GM12878 (cell line): Measurements from ENCODE around the gene ATP6V0E1. TPM values are rescaled to one million over a fixed set of nuclear protein-coding genes. Genes with fewer than 3 reads are reported as not detected.

Source experiments
- ATAC-seq: fragments of 200-7000 bp; cut with Tn5 transposase; 3 replicates; pipeline ENCODE4 v1.9.1; 2020; ENCODE audit warnings: mild to moderate bottlenecking, moderate library complexity
- BruUV-seq: library from RNA; stranded (reverse); fragments of 400-500 nt; replicated peaks from 2 replicates; lab custom pipeline; 2021; lab: Mats Ljungman, UMichigan
- CTCF ChIA-PET: fragments of 300-600 bp; sonication (Branson Sonifier 250); formaldehyde crosslinking; extraction: SDS; loops from one replicate; lab custom pipeline; 2021; ENCODE audit warnings: inconsistent platforms; lab: Yijun Ruan, JAX
- POLR2A ChIA-PET: fragments of 350-600 bp; formaldehyde crosslinking; extraction: SDS; loops from one replicate; lab custom pipeline; 2021; ENCODE audit warnings: inconsistent platforms; lab: Charles Lee
- RAD21 ChIA-PET: fragments of 300-600 bp; sonication (Branson Sonifier 250); formaldehyde crosslinking; loops from one replicate; lab custom pipeline; 2023; ENCODE audit warnings: antibody characterized with exemption; ENCODE audit not compliant: unreplicated experiment; lab: Charles Lee
- SMC1A ChIA-PET: fragments of 300-600 bp; sonication (Branson Sonifier 250); formaldehyde crosslinking; loops from one replicate; lab custom pipeline; 2023; ENCODE audit not compliant: unreplicated experiment, uncharacterized antibody; lab: Charles Lee
- DNase-seq: peaks from one replicate; pipeline ENCODE4 v3.0.0-alpha.2; 2011; ENCODE audit warnings: low read depth, low spot score
- FAIRE-seq: peaks from 3 replicates; lab custom pipeline; 2011; peaks lifted over from hg19 to GRCh38; lab: Jason Lieb, UNC
- H2AFZ ChIP-seq: 2 replicates; pipeline ENCODE4 v1.6.0; 2011; ENCODE audit warnings: low read depth, low read length, control low read depth; ENCODE audit not compliant: control insufficient read depth
- H3K27ac ChIP-seq: 2 replicates; pipeline ENCODE4 v1.5.1; 2011; ENCODE audit warnings: control low read depth; ENCODE audit not compliant: control insufficient read depth, insufficient read depth
- H3K27me3 ChIP-seq, 2 experiments: replicated peaks in 1 of 2; 2 replicates each; pipeline versions ENCODE4 v1.6.0 to v1.6.1; 2011; ENCODE audit warnings: low read length in 1 of 2; ENCODE audit not compliant: control insufficient read depth in 2 of 2, insufficient read depth in 2 of 2
- H3K36me3 ChIP-seq, 2 experiments: 2 replicates each; pipeline ENCODE4 v1.5.1; 2011; ENCODE audit warnings: low read length in 1 of 2; ENCODE audit not compliant: control insufficient read depth in 2 of 2, insufficient read depth in 2 of 2
- H3K4me1 ChIP-seq: 2 replicates; pipeline ENCODE4 v1.6.1; 2011; ENCODE audit warnings: mild to moderate bottlenecking, low read length, moderate library complexity, mixed read lengths; ENCODE audit not compliant: control insufficient read depth, insufficient read depth
- H3K4me2 ChIP-seq: 2 replicates; pipeline ENCODE4 v1.6.0; 2011; ENCODE audit warnings: control low read depth; ENCODE audit not compliant: control insufficient read depth, insufficient read depth
- H3K4me3 ChIP-seq: fragments of 200-600 bp; sonication (generic); 2 replicates; pipeline ENCODE4 v1.5.1; 2016
- H3K79me2 ChIP-seq: 2 replicates; pipeline ENCODE4 v1.6.0; 2011; ENCODE audit warnings: low read length; ENCODE audit not compliant: control insufficient read depth, insufficient read depth
- H3K9ac ChIP-seq: 2 replicates; pipeline ENCODE4 v1.8.0; 2011; ENCODE audit warnings: low read length, control low read depth, mixed read lengths; ENCODE audit not compliant: control insufficient read depth, insufficient read depth
- H3K9me3 ChIP-seq: replicated peaks from 3 replicates; pipeline ENCODE4 v1.5.1; 2011; ENCODE audit warnings: mild to moderate bottlenecking, low read length; ENCODE audit not compliant: control insufficient read depth, insufficient read depth
- H4K20me1 ChIP-seq: 2 replicates; pipeline ENCODE4 v1.6.0; 2011; ENCODE audit not compliant: control insufficient read depth, insufficient read depth
- CHD2 ChIP-seq: IDR thresholded peaks from 2 replicates; pipeline ENCODE4 v1.6.1; 2011; ENCODE audit warnings: low read depth, low read length, improper control_type of control experiment, borderline replicate concordance
- CUX1 ChIP-seq: IDR thresholded peaks from 2 replicates; pipeline ENCODE4 v1.6.1; 2012; ENCODE audit warnings: improper control_type of control experiment, low read depth, low read length; ENCODE audit not compliant: insufficient replicate concordance
- E4F1 ChIP-seq: fragments of 450-650 bp; IDR thresholded peaks from 2 replicates; pipeline ENCODE4 v1.6.1; 2018; ENCODE audit warnings: borderline replicate concordance, mild to moderate bottlenecking; ENCODE audit not compliant: partially characterized antibody
- EED ChIP-seq: sonication (generic); IDR thresholded peaks from 2 replicates; pipeline ENCODE4 v1.6.1; 2016; ENCODE audit warnings: antibody characterized with exemption, low read depth
- GATAD2B ChIP-seq: fragments of 450-650 bp; conservative IDR thresholded peaks from 2 replicates; pipeline ENCODE4 v1.6.1; 2017; ENCODE audit warnings: low read depth, mild to moderate bottlenecking, moderate library complexity
- IKZF2 ChIP-seq, 2 experiments: fragments of 450-650 bp; IDR thresholded peaks; 2 replicates each; pipeline ENCODE4 v1.6.1; 2017; ENCODE audit warnings: mild to moderate bottlenecking in 2 of 2, moderate library complexity in 2 of 2
- LARP7 ChIP-seq: fragments of 450-650 bp; IDR thresholded peaks from 2 replicates; pipeline ENCODE4 v1.6.1; 2017; ENCODE audit warnings: mild to moderate bottlenecking
- MLLT1 ChIP-seq: fragments of 450-650 bp; IDR thresholded peaks from 2 replicates; pipeline ENCODE4 v1.6.1; 2016; ENCODE audit warnings: mild to moderate bottlenecking
- NR2C1 ChIP-seq: fragments of 450-650 bp; IDR thresholded peaks from 2 replicates; pipeline ENCODE4 v1.6.1; 2017; ENCODE audit warnings: antibody characterized with exemption, mild to moderate bottlenecking, moderate library complexity
- RBBP5 ChIP-seq: fragments of 200-600 bp; sonication (generic); conservative IDR thresholded peaks from 2 replicates; pipeline ENCODE4 v1.6.1; 2016
- SMAD5 ChIP-seq: IDR thresholded peaks from 2 replicates; pipeline ENCODE4 v1.6.1; 2016; ENCODE audit warnings: antibody characterized with exemption, low read depth
- ZNF207 ChIP-seq: fragments of 450-650 bp; IDR thresholded peaks from 2 replicates; pipeline ENCODE4 v1.6.1; 2014; ENCODE audit warnings: antibody characterized with exemption, mild to moderate bottlenecking, borderline replicate concordance
- WGBS: methylation state at CpG from one replicate; pipeline ENCODE4 v1.1.6; 2016; ENCODE audit warnings: low lambda C conversion rate; ENCODE audit not compliant: insufficient replicate concordance, insufficient coverage; ENCODE audit errors: missing lambda C conversion rate; 5-methylcytosine and 5-hydroxymethylcytosine counted together
- in situ Hi-C: fragments of 300-500 bp; cut with MboI; formaldehyde crosslinking; loops from 9 replicates; pipeline ENCODE4 v1.14.3; 2018; ENCODE audit warnings: mixed read lengths
- intact Hi-C: fragments of 100-400 bp; cut with micrococcal nuclease; formaldehyde crosslinking; loops from one replicate; pipeline ENCODE4 v1.14.2; 2022; ENCODE audit not compliant: unreplicated experiment
- polyA plus RNA-seq, 11 experiments: library from polyadenylated mRNA; depleted of rRNA in 4 of 11; unstranded in 6 of 11; stranded (reverse) in 5 of 11; fragments of >200 nt; fragmentation: Nextera tagmentation in 4 of 11; fragmentation: Illumina TruSeq in 1 of 11; extraction: Ambion mirVana in 4 of 11; extraction: Trizol in 1 of 11; gene quantifications; 1 replicate in 1 of 11; 2 replicates in 10 of 11; pipeline versions ENCODE4 v1.2.1 to v1.2.3, GENCODE V29; 2011 to 2016; ENCODE audit warnings: inconsistent platforms in 2 of 11, missing spikeins in 2 of 11, low read depth in 1 of 11
- total RNA-seq, 4 experiments: library from RNA; depleted of rRNA in 3 of 4; stranded (reverse); fragments of >200 nt in 3 of 4; fragmentation: Illumina TruSeq in 1 of 4; extraction: Trizol in 1 of 4; gene quantifications; 2 replicates each; pipeline versions ENCODE4 v1.2.1 to v1.2.3, GENCODE V29; 2013 to 2021

Gene ATP6V0E1
- total and polyA plus RNA-seq, 10 of the 15 experiments (the other 5 are each of a cell fraction or from before 2014, with no cell fraction given), result 143 to 787 (median 306) TPM

GRCh38 chr5:172983542-172984243, at the start of gene ATP6V0E1 (continued):
- TF ChIP-seq IKZF2 (IDR thresholded peaks at IDR 0.05), result peak in 1 of 2 experiments; percentile 11; a peak in 1 of 4 replicates
- TF ChIP-seq MLLT1, result no peak
- peak; percentile 12; the same call in 1 of the 2 replicates for TF ChIP-seq EED
- TF ChIP-seq, all 136 proteins: peak for 42

- Histone ChIP-seq H2AFZ (no peak overlapping the region), H3K27ac (no peak overlapping the region), H3K4me3 (no peak overlapping the region), H3K9me3 (no peaks in the 10 kb centered on the region), H3K9ac (no peak overlapping the region), H3K27me3 (no peaks in the 10 kb centered on the region), H3K4me1 (peaks cover 5% of the 10 kb centered on the region; the same call in 1 of the 2 replicates), H4K20me1 (no peaks in the 10 kb centered on the region), H3K36me3 (peaks cover 4 to 13% of the 10 kb centered on the region in 2 experiments), H3K79me2 (no peaks in the 10 kb centered on the region), H3K4me2 (no peak overlapping the region)
- no peak for ATAC-seq
- intact Hi-C loops, result no loop called here
- over 99% methylated on average over 13 of the region's 14 CpGs for WGBS
- ChIA-PET SMC1A (interaction anchor here (1.4 to 7.5 kb wide), 2 partner anchors 53 to 222 kb away, joined by 3 to 92 read pairs; no protein-coding TSS in a partner anchor), POLR2A (no interaction called here), RAD21 (no interaction called here), CTCF (interaction anchor here (5.2 to 17.2 kb wide), 2 partner anchors 164 to 225 kb away, joined by 44 to 324 read pairs; partner anchors contain the start of gene DUSP1)
- no peak for FAIRE-seq
- no TSS peak for BruUV-seq
- no peak for DNase-seq
- in situ Hi-C loops, result no loop called here
- TF ChIP-seq RBBP5 (no peak), NR2C1 (no peak), SMAD5 (no peak), ZNF207 (no peak), CUX1 (no peak), E4F1 (no peak), LARP7 (no peak), GATAD2B (no peak), CHD2 (no peak)
Measured at GRCh38 chr5:172935096-172935495, 48.5 kb upstream of the ATP6V0E1 start.
